Mesothelial cell of epicardium (in vitro differentiated cells): ENCODE measurements around the gene YIF1B. TPM values are rescaled to one million over a fixed set of nuclear protein-coding genes. Genes with fewer than 3 reads are reported as not detected.

Experiments used
- DNase-seq, 2 experiments: peaks; one replicate each; pipeline ENCODE4 v3.0.0; 2021; ENCODE audit warnings: low spot score in 2 of 2; ENCODE audit not compliant: unreplicated experiment in 2 of 2
- H3K27ac Mint-ChIP-seq: 2 replicates; pipeline ENCODE4 v1.8.0; 2021; ENCODE audit warnings: mixed read lengths
- H3K27me3 Mint-ChIP-seq: 2 replicates; pipeline ENCODE4 v1.8.0; 2021; ENCODE audit warnings: low read depth, mixed read lengths
- H3K36me3 Mint-ChIP-seq: 2 replicates; pipeline ENCODE4 v1.8.0; 2021; ENCODE audit warnings: mixed read lengths
- H3K4me1 Mint-ChIP-seq: 2 replicates; pipeline ENCODE4 v1.8.0; 2021; ENCODE audit warnings: mixed read lengths
- H3K4me3 Mint-ChIP-seq: 2 replicates; pipeline ENCODE4 v1.8.0; 2021; ENCODE audit warnings: mild to moderate bottlenecking, moderate library complexity, mixed read lengths
- H3K9me3 Mint-ChIP-seq: 2 replicates; pipeline ENCODE4 v1.8.0; 2021; ENCODE audit warnings: mixed read lengths
- total RNA-seq: library from RNA; stranded (reverse); gene quantifications from 3 replicates; pipeline ENCODE4 v1.2.1, GENCODE V29; 2021
- TF ChIP-seq, protein P1 (sequence below): fragments of 200-600 bp; sonication (generic); IDR thresholded peaks from one replicate; pipeline ENCODE4 v1.5.0; 2021; ENCODE audit warnings: antibody characterized with exemption; ENCODE audit not compliant: unreplicated experiment

Gene YIF1B
- total RNA-seq, 1 donor from 2014 or later = 29.9 TPM

DNA sequence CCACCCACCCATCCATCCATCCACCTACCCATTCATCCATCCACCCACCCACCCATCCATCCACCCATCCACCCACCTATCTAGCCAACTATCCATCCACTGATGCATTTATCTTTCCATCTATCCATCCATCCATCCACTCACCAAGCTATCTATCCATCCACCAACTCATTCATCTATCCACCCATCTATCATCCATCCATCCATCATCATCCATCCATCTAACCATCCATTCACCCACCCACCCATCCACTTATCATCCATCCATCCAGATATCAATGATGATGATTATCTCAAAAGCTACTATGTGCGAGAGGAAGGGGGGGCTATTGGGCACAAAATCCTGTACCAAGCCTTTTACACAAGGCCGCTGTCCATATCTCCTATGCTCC lies 5.5 kb downstream of the YIF1B start:
- H3K27me3 Mint-ChIP-seq = no peaks in the 10 kb centered on the region
- no peak for DNase-seq
- no peak overlapping the region for H3K4me3 Mint-ChIP-seq
- no peaks in the 10 kb centered on the region for H3K9me3 Mint-ChIP-seq
- H3K4me1 Mint-ChIP-seq = peaks cover 3% of the 10 kb centered on the region
- H3K36me3 Mint-ChIP-seq = peaks cover 3% of the 10 kb centered on the region
- no peak overlapping the region for H3K27ac Mint-ChIP-seq
- TF ChIP-seq, protein P1, sequence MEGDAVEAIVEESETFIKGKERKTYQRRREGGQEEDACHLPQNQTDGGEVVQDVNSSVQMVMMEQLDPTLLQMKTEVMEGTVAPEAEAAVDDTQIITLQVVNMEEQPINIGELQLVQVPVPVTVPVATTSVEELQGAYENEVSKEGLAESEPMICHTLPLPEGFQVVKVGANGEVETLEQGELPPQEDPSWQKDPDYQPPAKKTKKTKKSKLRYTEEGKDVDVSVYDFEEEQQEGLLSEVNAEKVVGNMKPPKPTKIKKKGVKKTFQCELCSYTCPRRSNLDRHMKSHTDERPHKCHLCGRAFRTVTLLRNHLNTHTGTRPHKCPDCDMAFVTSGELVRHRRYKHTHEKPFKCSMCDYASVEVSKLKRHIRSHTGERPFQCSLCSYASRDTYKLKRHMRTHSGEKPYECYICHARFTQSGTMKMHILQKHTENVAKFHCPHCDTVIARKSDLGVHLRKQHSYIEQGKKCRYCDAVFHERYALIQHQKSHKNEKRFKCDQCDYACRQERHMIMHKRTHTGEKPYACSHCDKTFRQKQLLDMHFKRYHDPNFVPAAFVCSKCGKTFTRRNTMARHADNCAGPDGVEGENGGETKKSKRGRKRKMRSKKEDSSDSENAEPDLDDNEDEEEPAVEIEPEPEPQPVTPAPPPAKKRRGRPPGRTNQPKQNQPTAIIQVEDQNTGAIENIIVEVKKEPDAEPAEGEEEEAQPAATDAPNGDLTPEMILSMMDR = no peak

DNA sequence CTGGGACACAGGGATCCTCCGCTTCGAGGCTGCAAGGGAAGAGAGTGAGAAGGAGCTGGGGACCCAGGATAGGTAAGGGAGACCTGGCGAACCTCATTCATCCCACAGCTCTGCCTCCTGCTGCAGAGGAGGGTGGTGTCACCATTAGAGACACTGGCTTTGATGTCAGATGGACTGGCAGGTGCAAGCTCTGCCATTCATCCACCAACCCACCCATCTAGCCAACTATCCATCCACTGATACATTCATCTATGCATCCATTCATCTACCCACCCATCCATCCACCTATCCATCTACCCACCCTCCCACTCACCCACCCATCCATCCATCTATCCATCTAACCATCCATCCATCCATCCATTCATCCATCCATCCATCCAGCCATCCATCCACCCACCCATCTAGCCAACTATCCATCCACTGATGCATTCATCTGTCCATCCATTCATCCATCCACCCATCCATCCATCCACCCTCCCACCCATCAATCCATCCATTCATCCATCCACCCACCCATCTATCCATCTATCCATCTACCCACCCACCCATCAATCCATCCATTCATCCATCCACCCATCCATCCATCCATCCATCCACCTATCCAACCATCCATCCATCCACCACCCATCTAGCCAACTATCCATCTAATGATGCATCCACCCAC lies 6.0 kb downstream of the YIF1B start:
- DNase-seq = no peak
- Mint-ChIP-seq H3K4me3 (no peak overlapping the region), H3K27ac (no peak overlapping the region), H3K27me3 (no peaks in the 10 kb centered on the region), H3K4me1 (peaks cover 3% of the 10 kb centered on the region), H3K36me3 (peaks cover 3% of the 10 kb centered on the region), H3K9me3 (no peaks in the 10 kb centered on the region)
- TF ChIP-seq, protein P1 = no peak

DNA sequence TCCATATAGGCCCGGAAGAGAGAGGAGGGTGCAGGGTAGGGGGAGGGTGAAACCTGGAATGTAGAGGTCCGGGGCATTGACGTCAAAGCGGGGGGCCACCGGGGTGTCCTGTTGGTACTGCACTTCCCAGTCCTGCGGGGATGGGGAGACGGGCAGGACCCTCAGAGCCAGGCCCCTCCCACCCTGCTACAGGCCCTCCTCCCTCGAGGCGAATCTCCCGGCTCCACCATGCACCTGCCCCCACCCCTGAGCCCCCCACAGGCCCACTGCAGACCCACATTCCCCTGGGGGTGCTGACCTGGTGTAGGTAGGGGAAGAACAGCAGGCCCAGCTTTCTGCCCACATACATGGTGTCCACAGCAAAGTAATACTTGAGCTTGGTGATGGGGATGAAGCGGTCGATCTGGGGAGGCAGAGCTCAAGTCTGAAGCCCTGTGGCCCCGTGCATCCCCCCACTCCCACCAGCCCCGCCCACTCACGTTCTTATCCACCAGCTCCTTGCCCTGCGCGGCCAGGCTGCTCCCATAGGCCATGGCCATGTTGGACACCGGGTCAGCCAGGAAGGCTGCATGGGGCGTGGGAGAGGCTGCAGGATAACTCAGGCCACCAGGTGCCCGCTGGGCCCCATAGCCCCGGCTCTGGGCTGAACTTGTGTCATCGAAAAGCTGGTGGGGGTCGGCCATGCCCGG lies 6.7 kb downstream of the YIF1B start:
- Mint-ChIP-seq H3K4me3 (no peak overlapping the region), H3K36me3 (peaks cover 3% of the 10 kb centered on the region), H3K9me3 (no peaks in the 10 kb centered on the region), H3K27me3 (no peaks in the 10 kb centered on the region), H3K27ac (no peak overlapping the region), H3K4me1 (peaks cover 6% of the 10 kb centered on the region)
- TF ChIP-seq, protein P1 = no peak
- DNase-seq = no peak

DNA sequence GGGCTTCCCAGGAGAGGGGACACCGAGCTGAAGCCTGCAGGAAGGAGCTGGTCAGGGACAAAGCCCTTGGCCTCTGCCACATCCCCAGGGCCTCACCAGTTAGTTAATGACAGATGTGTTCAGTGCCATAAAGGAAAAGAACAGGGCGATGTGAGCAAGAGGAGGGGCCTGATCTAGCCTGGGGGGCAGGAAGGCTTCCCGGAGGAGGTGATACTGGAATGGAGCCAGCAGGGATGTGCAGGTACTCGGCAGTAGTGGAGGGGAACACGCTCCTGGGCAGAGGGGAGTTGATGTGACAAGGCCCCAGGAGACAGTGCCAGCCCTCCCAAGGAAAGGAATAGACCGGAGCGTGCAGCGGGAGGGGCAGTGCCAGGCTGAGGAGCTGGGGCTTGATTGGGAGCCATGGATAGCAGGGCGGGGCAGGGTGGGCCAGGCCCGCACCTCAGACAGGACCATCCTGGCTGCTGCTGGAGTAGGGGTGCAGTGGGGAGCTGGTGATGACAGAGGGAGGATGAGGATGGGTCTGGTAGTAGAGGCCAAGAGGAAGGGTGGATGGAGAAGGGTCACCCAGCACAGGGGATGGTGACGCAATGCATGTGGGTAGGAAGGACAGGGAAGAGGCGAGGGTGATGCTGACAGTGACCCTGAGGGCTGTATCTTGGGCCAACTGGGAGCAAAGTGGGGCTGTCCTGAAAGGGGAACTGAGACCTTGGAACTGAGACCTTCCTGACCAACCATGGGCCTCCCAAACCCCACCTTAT lies 7.6 kb downstream of the YIF1B start:
- TF ChIP-seq, protein P1 = no peak
- Mint-ChIP-seq H3K9me3 (no peaks in the 10 kb centered on the region), H3K27ac (no peak overlapping the region), H3K36me3 (peaks cover 3% of the 10 kb centered on the region), H3K27me3 (no peaks in the 10 kb centered on the region), H3K4me3 (no peak overlapping the region), H3K4me1 (peaks cover 4% of the 10 kb centered on the region)
- no peak for DNase-seq

DNA sequence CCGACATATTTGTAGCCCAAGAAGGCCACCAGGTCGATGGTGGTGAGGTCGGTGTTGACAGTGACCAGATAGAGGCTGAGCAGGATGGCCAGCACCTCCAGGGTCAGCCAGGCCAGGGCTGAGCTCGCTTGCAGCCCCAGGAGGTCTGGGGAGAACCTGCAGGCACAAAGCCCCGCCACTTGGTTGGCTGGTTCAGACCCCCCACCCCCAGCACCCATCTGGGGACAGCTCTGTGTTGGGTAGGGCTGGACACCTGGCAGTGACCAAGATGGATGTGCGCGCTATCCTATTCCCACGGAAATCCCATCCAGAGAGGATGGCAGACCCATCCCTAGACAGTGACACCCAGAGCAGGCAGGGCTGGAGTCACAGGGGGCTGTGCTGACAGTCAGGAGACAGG lies 8.2 kb downstream of the YIF1B start:
- no peak overlapping the region for H3K4me3 Mint-ChIP-seq
- no peak overlapping the region for H3K27ac Mint-ChIP-seq
- no peaks in the 10 kb centered on the region for H3K27me3 Mint-ChIP-seq
- TF ChIP-seq, protein P1 = no peak
- peaks cover 4% of the 10 kb centered on the region for H3K4me1 Mint-ChIP-seq
- H3K36me3 Mint-ChIP-seq = peaks cover 3% of the 10 kb centered on the region
- DNase-seq = no peak
- no peaks in the 10 kb centered on the region for H3K9me3 Mint-ChIP-seq
